A673 (cell line): ENCODE measurements around the gene UBE2J1. TPM values are rescaled to one million over a fixed set of nuclear protein-coding genes. Genes with fewer than 3 reads are reported as not detected.
"Not testable (repeated sequence)": the region's sequence is repeated elsewhere in the genome, so short reads cannot be mapped to it uniquely, and the experiment has no call there.

ENCODE experiments used
- BruUV-seq: library from RNA; stranded (reverse); fragments of 400-500 nt; replicated peaks from 2 replicates; lab custom pipeline; 2021; lab: Mats Ljungman, UMichigan
- CTCF ChIA-PET: fragments of 300-600 bp; sonication (Branson Sonifier 250); formaldehyde crosslinking; loops from one replicate; lab custom pipeline; 2022; ENCODE audit warnings: antibody characterized with exemption; lab: Charles Lee
- POLR2A ChIA-PET: fragments of 300-600 bp; sonication (Branson Sonifier 250); formaldehyde crosslinking; loops from one replicate; lab custom pipeline; 2022; ENCODE audit warnings: antibody characterized with exemption; ENCODE audit not compliant: low non-redundant PET; lab: Charles Lee
- DNase-seq: peaks from one replicate; pipeline ENCODE4 v3.0.0-alpha.2; 2015; ENCODE audit warnings: low spot score
- H3K27ac ChIP-seq: fragments of 200-600 bp; sonication (generic); 2 replicates; pipeline ENCODE4 v1.5.1; 2016; ENCODE audit warnings: mixed run types, low read depth, mild to moderate bottlenecking, mixed read lengths, antibody characterized with exemption, low read length; ENCODE audit not compliant: poor library complexity, severe bottlenecking
- H3K27me3 ChIP-seq: fragments of 200-600 bp; sonication (generic); replicated peaks from 2 replicates; pipeline ENCODE4 v1.6.1; 2017; ENCODE audit warnings: mixed run types, low read depth, mild to moderate bottlenecking, mixed read lengths, antibody characterized with exemption, low read length; ENCODE audit not compliant: insufficient read depth, poor library complexity
- H3K36me3 ChIP-seq: fragments of 200-600 bp; sonication (generic); 2 replicates; pipeline ENCODE4 v1.6.1; 2016; ENCODE audit warnings: mixed run types, mild to moderate bottlenecking, mixed read lengths, antibody characterized with exemption, low read length; ENCODE audit not compliant: insufficient read depth, poor library complexity, severe bottlenecking
- H3K4me1 ChIP-seq: fragments of 200-600 bp; sonication (generic); 2 replicates; pipeline ENCODE4 v1.6.1; 2017; ENCODE audit warnings: mixed run types, mild to moderate bottlenecking, mixed read lengths, antibody characterized with exemption, low read length; ENCODE audit not compliant: insufficient read depth, poor library complexity, severe bottlenecking
- H3K4me3 ChIP-seq: fragments of 200-600 bp; sonication (generic); 2 replicates; pipeline ENCODE4 v1.5.1; 2016; ENCODE audit warnings: low read depth, mixed run types, mild to moderate bottlenecking, mixed read lengths, low read length; ENCODE audit not compliant: poor library complexity, severe bottlenecking
- H3K9me3 ChIP-seq: fragments of 200-600 bp; sonication (generic); 2 replicates; pipeline ENCODE4 v1.6.1; 2016; ENCODE audit warnings: mixed run types, low read depth, mild to moderate bottlenecking, mixed read lengths, antibody characterized with exemption, low read length; ENCODE audit not compliant: poor library complexity, severe bottlenecking
- EZH2 ChIP-seq: fragments of 200-600 bp; sonication (generic); IDR thresholded peaks from 2 replicates; pipeline ENCODE4 v1.6.1; 2017; ENCODE audit warnings: borderline replicate concordance, low read depth, mild to moderate bottlenecking, mixed read lengths, antibody characterized with exemption, low read length; ENCODE audit not compliant: poor library complexity, severe bottlenecking
- intact Hi-C: fragments of 100-400 bp; cut with micrococcal nuclease; formaldehyde crosslinking; loops from one replicate; pipeline ENCODE4 v1.10.0; 2022; ENCODE audit not compliant: unreplicated experiment
- total RNA-seq: library from RNA; stranded (reverse); gene quantifications from 2 replicates; pipeline ENCODE4 v1.2.3, GENCODE V29; 2021
- TF ChIP-seq, protein P1 (sequence below): fragments of 300-800, 200-600 bp; sonication (generic); conservative IDR thresholded peaks from 2 replicates; pipeline ENCODE4 v1.5.1; 2017; ENCODE audit warnings: low read depth, mild to moderate bottlenecking, antibody characterized with exemption, low read length, moderate library complexity, mixed read lengths

Gene UBE2J1
- total RNA-seq, 1 experiment from 2014 or later, result 36.1 TPM

DNA sequence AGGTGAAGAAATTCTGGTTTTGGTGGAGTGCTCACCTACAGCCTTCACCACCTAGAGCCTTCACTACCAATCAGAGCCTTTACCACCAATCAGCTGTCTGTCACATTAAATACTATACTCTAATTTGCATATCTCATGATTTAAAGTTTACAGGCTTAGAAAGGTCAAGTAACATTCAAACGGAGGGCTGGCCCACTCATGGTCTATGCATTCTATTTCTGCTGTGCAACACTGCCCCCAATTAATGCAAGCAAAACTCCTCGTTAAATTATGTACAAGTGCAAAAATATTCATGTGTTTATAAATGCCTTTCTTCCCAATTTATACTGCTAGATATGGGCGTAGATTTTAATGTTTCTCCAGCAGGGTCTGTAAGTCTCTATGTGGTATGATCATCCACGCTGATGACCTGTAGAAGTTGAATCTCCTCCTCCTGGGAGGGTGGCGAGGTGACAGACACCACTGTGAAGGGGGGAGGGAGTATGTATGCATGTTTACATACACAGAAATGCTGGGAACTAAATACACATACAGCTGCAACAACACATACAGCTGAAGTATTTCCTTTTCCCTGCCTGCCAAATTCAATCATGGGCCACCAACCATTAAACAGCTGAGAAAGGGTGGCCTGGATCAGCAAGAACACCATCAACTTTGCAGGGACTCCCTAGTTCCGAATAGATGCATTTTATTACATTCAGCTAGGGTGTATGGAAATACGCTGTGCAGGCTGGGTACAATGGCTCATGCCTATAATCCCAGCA is 46.4 kb upstream of the UBE2J1 start:
- CTCF ChIA-PET, result no interaction called here
- BruUV-seq, result no TSS peak
- H3K27ac ChIP-seq, result no peak overlapping the region
- H3K9me3 ChIP-seq, result no peaks in the 10 kb centered on the region
- no peaks in the 10 kb centered on the region for H3K27me3 ChIP-seq
- POLR2A ChIA-PET, result no interaction called here
- intact Hi-C loops, result no loop called here
- TF ChIP-seq EZH2, result no peak
- TF ChIP-seq, protein P1, sequence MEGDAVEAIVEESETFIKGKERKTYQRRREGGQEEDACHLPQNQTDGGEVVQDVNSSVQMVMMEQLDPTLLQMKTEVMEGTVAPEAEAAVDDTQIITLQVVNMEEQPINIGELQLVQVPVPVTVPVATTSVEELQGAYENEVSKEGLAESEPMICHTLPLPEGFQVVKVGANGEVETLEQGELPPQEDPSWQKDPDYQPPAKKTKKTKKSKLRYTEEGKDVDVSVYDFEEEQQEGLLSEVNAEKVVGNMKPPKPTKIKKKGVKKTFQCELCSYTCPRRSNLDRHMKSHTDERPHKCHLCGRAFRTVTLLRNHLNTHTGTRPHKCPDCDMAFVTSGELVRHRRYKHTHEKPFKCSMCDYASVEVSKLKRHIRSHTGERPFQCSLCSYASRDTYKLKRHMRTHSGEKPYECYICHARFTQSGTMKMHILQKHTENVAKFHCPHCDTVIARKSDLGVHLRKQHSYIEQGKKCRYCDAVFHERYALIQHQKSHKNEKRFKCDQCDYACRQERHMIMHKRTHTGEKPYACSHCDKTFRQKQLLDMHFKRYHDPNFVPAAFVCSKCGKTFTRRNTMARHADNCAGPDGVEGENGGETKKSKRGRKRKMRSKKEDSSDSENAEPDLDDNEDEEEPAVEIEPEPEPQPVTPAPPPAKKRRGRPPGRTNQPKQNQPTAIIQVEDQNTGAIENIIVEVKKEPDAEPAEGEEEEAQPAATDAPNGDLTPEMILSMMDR, result no peak
- no peaks in the 10 kb centered on the region for H3K4me1 ChIP-seq
- DNase-seq, result no peak
- H3K4me3 ChIP-seq, result no peak overlapping the region
- H3K36me3 ChIP-seq, result no peaks in the 10 kb centered on the region

DNA sequence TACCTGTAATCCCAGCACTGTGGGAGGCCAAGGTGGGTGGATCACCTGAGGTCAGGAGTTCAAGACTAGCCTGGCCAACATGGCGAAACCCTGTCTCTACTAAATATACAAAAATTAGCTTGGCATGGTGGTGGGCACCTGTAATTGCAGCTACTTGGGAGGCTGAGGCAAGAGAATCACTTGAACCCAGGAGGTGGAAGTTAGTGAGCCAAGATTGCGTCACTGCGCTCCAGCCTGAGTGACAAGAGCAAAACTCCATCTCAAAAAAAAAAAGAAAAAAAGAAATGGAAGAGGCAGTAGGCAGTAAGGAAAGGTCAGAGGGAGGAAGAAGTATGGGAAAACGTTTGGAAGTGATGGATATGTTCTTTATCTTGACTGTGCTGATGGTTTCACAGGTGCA is 45.4 kb upstream of the UBE2J1 start:
- POLR2A ChIA-PET, intact Hi-C loops, H3K36me3 ChIP-seq, H3K4me1 ChIP-seq, H3K27me3 ChIP-seq, BruUV-seq, CTCF ChIA-PET, H3K27ac ChIP-seq, H3K4me3 ChIP-seq, DNase-seq, H3K9me3 ChIP-seq: not testable (repeated sequence)

DNA sequence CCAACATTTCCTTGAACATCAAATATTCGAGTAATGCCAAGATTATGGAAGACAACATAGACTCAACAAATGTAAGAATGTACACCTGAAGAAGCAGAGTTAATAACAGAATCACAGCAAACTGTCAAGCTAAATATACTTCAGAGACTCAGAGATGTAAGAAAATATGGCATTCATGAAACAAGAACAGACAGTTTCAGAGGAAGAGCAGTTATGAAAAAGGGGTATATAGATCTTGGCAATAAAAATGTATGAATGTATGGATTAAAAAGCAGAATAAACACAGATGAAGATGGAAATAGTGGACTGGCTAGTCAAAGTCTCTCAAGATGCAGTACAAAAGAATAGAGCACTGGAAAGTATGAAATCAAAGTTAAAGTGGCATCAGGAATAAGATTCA is 41.1 kb upstream of the UBE2J1 start:
- POLR2A ChIA-PET, result no interaction called here
- no peak overlapping the region for H3K4me3 ChIP-seq
- BruUV-seq, result no TSS peak
- H3K36me3 ChIP-seq, result no peaks in the 10 kb centered on the region
- CTCF ChIA-PET, result no interaction called here
- no peak overlapping the region for H3K27ac ChIP-seq
- DNase-seq, result no peak
- TF ChIP-seq, protein P1, result no peak
- TF ChIP-seq EZH2, result no peak
- no peaks in the 10 kb centered on the region for H3K4me1 ChIP-seq
- no peaks in the 10 kb centered on the region for H3K27me3 ChIP-seq
- intact Hi-C loops, result no loop called here
- no peaks in the 10 kb centered on the region for H3K9me3 ChIP-seq

DNA sequence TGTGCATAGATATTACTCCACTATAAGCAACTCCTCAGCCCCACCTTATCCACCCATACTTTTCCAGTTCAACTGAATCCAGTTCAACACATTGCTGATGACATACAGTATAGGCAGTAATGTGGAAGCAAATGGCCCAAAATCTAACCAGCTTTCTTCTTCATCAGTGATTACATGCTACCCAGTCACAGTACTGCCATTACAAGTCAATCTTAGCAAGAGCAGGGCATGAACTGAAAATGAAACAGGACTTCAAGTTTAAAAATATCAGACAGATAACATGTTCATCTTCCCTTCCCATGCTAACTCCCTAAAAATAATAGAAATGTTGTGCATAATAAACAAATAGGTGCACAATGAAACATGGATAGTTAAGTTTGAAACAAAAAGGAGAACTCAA is 40.3 kb upstream of the UBE2J1 start:
- BruUV-seq, result no TSS peak

More for the DNA sequence above, 40.3 kb upstream of the UBE2J1 start:
- DNase-seq, result no peak
- no peaks in the 10 kb centered on the region for H3K4me1 ChIP-seq
- intact Hi-C loops, result no loop called here
- no peaks in the 10 kb centered on the region for H3K27me3 ChIP-seq
- CTCF ChIA-PET, result no interaction called here
- no peaks in the 10 kb centered on the region for H3K9me3 ChIP-seq
- POLR2A ChIA-PET, result no interaction called here
- H3K4me3 ChIP-seq, result no peak overlapping the region
- H3K36me3 ChIP-seq, result no peaks in the 10 kb centered on the region
- H3K27ac ChIP-seq, result no peak overlapping the region
- no peak for TF ChIP-seq EZH2
- TF ChIP-seq, protein P1, result no peak
